GM23248 (cell line): Measurements from ENCODE around the gene OPTC. TPM values are rescaled to one million over a fixed set of nuclear protein-coding genes. Genes with fewer than 3 reads are reported as not detected.

Source experiments
- DNase-seq: peaks from one replicate; pipeline ENCODE4 v3.0.0-alpha.2; 2015
- H2AFZ ChIP-seq: fragments of 200-600 bp; sonication (generic); 2 replicates; pipeline ENCODE4 v1.6.1; 2016; ENCODE audit warnings: antibody characterized with exemption
- H3F3A ChIP-seq: fragments of 200-600 bp; sonication (generic); 2 replicates; pipeline ENCODE4 v1.6.1; 2016; ENCODE audit warnings: mild to moderate bottlenecking, antibody characterized with exemption, mixed run types; ENCODE audit not compliant: insufficient read depth
- H3K27ac ChIP-seq: fragments of 200-600 bp; sonication (generic); 2 replicates; pipeline ENCODE4 v1.5.1; 2016; ENCODE audit warnings: mild to moderate bottlenecking
- H3K27me3 ChIP-seq: fragments of 200-600 bp; sonication (generic); replicated peaks from 2 replicates; pipeline ENCODE4 v1.6.1; 2016; ENCODE audit warnings: mild to moderate bottlenecking; ENCODE audit not compliant: insufficient read depth
- H3K36me3 ChIP-seq: fragments of 200-600 bp; sonication (generic); 2 replicates; pipeline ENCODE4 v1.6.1; 2016; ENCODE audit warnings: low read depth, mild to moderate bottlenecking
- H3K4me1 ChIP-seq: fragments of 200-600 bp; sonication (generic); 2 replicates; pipeline ENCODE4 v1.6.1; 2016; ENCODE audit warnings: mild to moderate bottlenecking; ENCODE audit not compliant: insufficient read depth
- H3K4me2 ChIP-seq: fragments of 200-600 bp; sonication (generic); one replicate; pipeline ENCODE4 v1.6.1; 2016; ENCODE audit warnings: mild to moderate bottlenecking; ENCODE audit not compliant: unreplicated experiment
- H3K4me3 ChIP-seq: fragments of 200-600 bp; sonication (generic); 2 replicates; pipeline ENCODE4 v1.5.1; 2016; ENCODE audit warnings: mild to moderate bottlenecking
- H3K79me2 ChIP-seq: fragments of 200-600 bp; sonication (generic); 2 replicates; pipeline ENCODE4 v1.6.1; 2016; ENCODE audit warnings: mild to moderate bottlenecking; ENCODE audit not compliant: insufficient read depth
- H3K9ac ChIP-seq: fragments of 200-600 bp; sonication (generic); 2 replicates; pipeline ENCODE4 v1.6.1; 2016; ENCODE audit warnings: mild to moderate bottlenecking
- H3K9me2 ChIP-seq: fragments of 200-600 bp; sonication (generic); 2 replicates; pipeline ENCODE4 v1.6.1; 2016; ENCODE audit warnings: mixed run types, mild to moderate bottlenecking, moderate library complexity; ENCODE audit not compliant: insufficient read depth
- H3K9me3 ChIP-seq: fragments of 200-600 bp; sonication (generic); one replicate; pipeline ENCODE4 v1.6.1; 2017; ENCODE audit warnings: low read depth
- H4K20me1 ChIP-seq: fragments of 200-600 bp; sonication (generic); 2 replicates; pipeline ENCODE4 v1.6.0; 2016; ENCODE audit not compliant: insufficient read depth
- EZH2 ChIP-seq: fragments of 200-600 bp; sonication (generic); IDR thresholded peaks from 2 replicates; pipeline ENCODE4 v1.6.1; 2018; ENCODE audit warnings: antibody characterized with exemption, mild to moderate bottlenecking; ENCODE audit not compliant: insufficient read depth, poor library complexity, severe bottlenecking
- EZH2phosphoT487 ChIP-seq: fragments of 200-600 bp; sonication (generic); IDR thresholded peaks from 2 replicates; pipeline ENCODE4 v1.6.1; 2018; ENCODE audit warnings: antibody characterized with exemption, moderate library complexity, mild to moderate bottlenecking, low read depth; ENCODE audit not compliant: insufficient read depth
- WGBS, 2 experiments: methylation state at CpG; one replicate each; pipeline ENCODE4 v1.1.6; 2015 to 2017; ENCODE audit warnings: low lambda C conversion rate in 2 of 2, low coverage in 1 of 2; ENCODE audit errors: missing lambda C conversion rate in 2 of 2; 5-methylcytosine and 5-hydroxymethylcytosine counted together
- in situ Hi-C: fragments of 300-500 bp; cut with MboI; formaldehyde crosslinking; loops from 2 replicates; pipeline ENCODE4 v1.15.0; 2020
- polyA plus RNA-seq: library from polyadenylated mRNA; unstranded; fragments of >200 nt; fragmentation: Nextera tagmentation; extraction: Ambion mirVana; gene quantifications from 2 replicates; pipeline ENCODE4 v1.2.1, GENCODE V29; 2016
- total RNA-seq: library from RNA; depleted of rRNA; stranded (reverse); fragments of >200 nt; shearing (Covaris generic); gene quantifications from 2 replicates; pipeline ENCODE4 v1.2.3, GENCODE V29; 2014

The OPTC gene
- total and polyA plus RNA-seq, 2 experiments from 2014 or later: not detected

GRCh38 chr1:203539831-203540546 lies 46.0 kb downstream of the OPTC start:
- Histone ChIP-seq H3K9ac (no peak overlapping the region), H3K4me1 (peaks cover 31% of the 10 kb centered on the region), H3K9me2 (no peaks in the 10 kb centered on the region), H4K20me1 (no peaks in the 10 kb centered on the region), H3K27me3 (no peaks in the 10 kb centered on the region), H3K27ac (no peak overlapping the region), H2AFZ (no peak overlapping the region), H3K36me3 (no peaks in the 10 kb centered on the region), H3K79me2 (no peaks in the 10 kb centered on the region), H3K4me2 (no peak overlapping the region), H3F3A (peaks cover 30% of the 10 kb centered on the region), H3K9me3 (no peaks in the 10 kb centered on the region), H3K4me3 (no peak overlapping the region)
- WGBS, 2 experiments: 97 to 99% methylated on average over 5 of the region's 5 CpGs
- in situ Hi-C loops: no loop called here
- peak; percentile 36 for DNase-seq
- no peak for TF ChIP-seq EZH2
- TF ChIP-seq EZH2phosphoT487: no peak

GRCh38 chr1:203544485-203544884 lies 50.5 kb downstream of the OPTC start:
- Histone ChIP-seq H3K4me2 (no peak overlapping the region), H3K9me3 (no peaks in the 10 kb centered on the region), H3K79me2 (no peaks in the 10 kb centered on the region), H2AFZ (no peak overlapping the region), H4K20me1 (no peaks in the 10 kb centered on the region), H3K27me3 (no peaks in the 10 kb centered on the region), H3K9ac (no peak overlapping the region), H3K27ac (no peak overlapping the region), H3K4me1 (peaks cover 15% of the 10 kb centered on the region), H3K9me2 (no peaks in the 10 kb centered on the region), H3F3A (peaks cover 14% of the 10 kb centered on the region), H3K4me3 (no peak overlapping the region), H3K36me3 (no peaks in the 10 kb centered on the region)
- in situ Hi-C loops: no loop called here
- DNase-seq: no peak
- 91 to 95% methylated on average over 3 of the region's 3 CpGs for WGBS, 2 experiments
- TF ChIP-seq EZH2 (no peak), EZH2phosphoT487 (no peak)

- Histone ChIP-seq H3K27ac (no peak overlapping the region), H3K36me3 (no peaks in the 10 kb centered on the region), H3K27me3 (no peaks in the 10 kb centered on the region), H3F3A (peaks cover 14% of the 10 kb centered on the region), H2AFZ (no peak overlapping the region), H3K9me2 (no peaks in the 10 kb centered on the region), H3K9me3 (no peaks in the 10 kb centered on the region), H3K79me2 (no peaks in the 10 kb centered on the region), H3K9ac (no peak overlapping the region), H3K4me3 (no peak overlapping the region), H3K4me1 (peaks cover 15% of the 10 kb centered on the region), H3K4me2 (no peak overlapping the region), H4K20me1 (no peaks in the 10 kb centered on the region)
- DNase-seq: no peak
- 51 to 56% methylated on average over 4 of the region's 4 CpGs for WGBS, 2 experiments
- TF ChIP-seq EZH2phosphoT487: no peak
- no peak for TF ChIP-seq EZH2
- in situ Hi-C loops: no loop called here
Measured at GRCh38 chr1:203544978-203545816, 51.2 kb downstream of the OPTC start.

GRCh38 chr1:203546274-203546673 lies 52.3 kb downstream of the OPTC start:
- DNase-seq: no peak
- Histone ChIP-seq H3K9me2 (no peaks in the 10 kb centered on the region), H3K79me2 (no peaks in the 10 kb centered on the region), H3K36me3 (no peaks in the 10 kb centered on the region), H2AFZ (no peak overlapping the region), H3K27ac (no peak overlapping the region), H3K27me3 (no peaks in the 10 kb centered on the region), H3F3A (peaks cover 14% of the 10 kb centered on the region), H3K4me3 (no peak overlapping the region), H3K4me2 (no peak overlapping the region), H3K9ac (no peak overlapping the region), H3K9me3 (no peaks in the 10 kb centered on the region), H3K4me1 (peaks cover 15% of the 10 kb centered on the region), H4K20me1 (no peaks in the 10 kb centered on the region)
- 92 to 94% methylated on average over 1 of the region's 1 CpG for WGBS, 2 experiments
- in situ Hi-C loops: no loop called here
- TF ChIP-seq EZH2: no peak
- no peak for TF ChIP-seq EZH2phosphoT487
